ENCODE results near the gene KLHL35. TPM values are rescaled to one million over a fixed set of nuclear protein-coding genes. Genes with fewer than 3 reads are reported as not detected.

KLHL35 gene
- total RNA-seq, 1 experiment from 2014 or later, result 8.4 TPM

DNA sequence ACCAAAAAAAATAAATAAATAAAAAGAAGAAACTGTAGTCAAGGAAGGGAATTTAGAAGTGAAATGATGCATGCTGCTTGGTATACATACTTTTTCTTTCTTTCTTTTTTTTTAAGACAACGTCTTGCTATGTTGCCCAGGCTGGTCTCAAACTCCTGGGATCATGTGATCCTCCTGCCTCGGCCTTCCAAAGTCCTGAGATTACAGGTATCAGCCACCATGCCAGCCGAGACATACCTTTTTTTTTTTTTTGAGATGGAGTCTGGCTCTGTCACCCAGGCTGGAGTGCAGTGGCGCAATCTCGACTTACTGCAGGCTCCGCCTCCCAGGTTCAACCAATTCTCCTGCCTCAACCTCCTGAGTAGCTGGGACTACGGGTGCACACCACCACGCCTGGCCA, 59.8 kb downstream of the KLHL35 start:
- 0 out of 2 replicates have a peak overlapping the region, but pooled peaks have one; percentile 16 for H3K9ac ChIP-seq (ENCODE audit: low read length)
- TF ChIP-seq, protein P1, sequence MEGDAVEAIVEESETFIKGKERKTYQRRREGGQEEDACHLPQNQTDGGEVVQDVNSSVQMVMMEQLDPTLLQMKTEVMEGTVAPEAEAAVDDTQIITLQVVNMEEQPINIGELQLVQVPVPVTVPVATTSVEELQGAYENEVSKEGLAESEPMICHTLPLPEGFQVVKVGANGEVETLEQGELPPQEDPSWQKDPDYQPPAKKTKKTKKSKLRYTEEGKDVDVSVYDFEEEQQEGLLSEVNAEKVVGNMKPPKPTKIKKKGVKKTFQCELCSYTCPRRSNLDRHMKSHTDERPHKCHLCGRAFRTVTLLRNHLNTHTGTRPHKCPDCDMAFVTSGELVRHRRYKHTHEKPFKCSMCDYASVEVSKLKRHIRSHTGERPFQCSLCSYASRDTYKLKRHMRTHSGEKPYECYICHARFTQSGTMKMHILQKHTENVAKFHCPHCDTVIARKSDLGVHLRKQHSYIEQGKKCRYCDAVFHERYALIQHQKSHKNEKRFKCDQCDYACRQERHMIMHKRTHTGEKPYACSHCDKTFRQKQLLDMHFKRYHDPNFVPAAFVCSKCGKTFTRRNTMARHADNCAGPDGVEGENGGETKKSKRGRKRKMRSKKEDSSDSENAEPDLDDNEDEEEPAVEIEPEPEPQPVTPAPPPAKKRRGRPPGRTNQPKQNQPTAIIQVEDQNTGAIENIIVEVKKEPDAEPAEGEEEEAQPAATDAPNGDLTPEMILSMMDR (conservative IDR thresholded peaks at IDR 0.05; ENCODE audit: low read depth, low read length), result no peak
- no peak for TF ChIP-seq EZH2 (IDR thresholded peaks at IDR 0.05; ENCODE audit: low read length, unreplicated experiment)
- no peak for TF ChIP-seq EZH2phosphoT487 (IDR thresholded peaks at IDR 0.05; ENCODE audit: borderline replicate concordance, low read length)
- H3K27me3 ChIP-seq (ENCODE audit: low read length), result no peaks in the 10 kb centered on the region
- H3F3A ChIP-seq (ENCODE audit: low read length, unreplicated experiment), result no peaks in the 10 kb centered on the region
- CTCF ChIA-PET, result no interaction called here
- no peaks in the 10 kb centered on the region for H3K9me3 ChIP-seq (ENCODE audit: low read length)
- BruUV-seq (replicated peaks), result no TSS peak
- H3K4me1 ChIP-seq (ENCODE audit: insufficient read depth, low read length), result peaks cover 25% of the 10 kb centered on the region
- 0 out of 2 replicates have a peak overlapping the region, but pooled peaks have one; percentile 78 for H3K4me2 ChIP-seq (ENCODE audit: low read length)
- no peaks in the 10 kb centered on the region for H3K79me2 ChIP-seq (ENCODE audit: low read length)
- ATAC-seq (no peak), DNase-seq (no peak)
- H3K36me3 ChIP-seq (ENCODE audit: low read depth, low read length), result no peaks in the 10 kb centered on the region
- intact Hi-C loops (cut with micrococcal nuclease), result loop anchor here (2.0 kb wide), 1 partner anchor 20 kb away; no protein-coding TSS in a partner anchor
- POLR2A ChIA-PET (ENCODE audit: unreplicated experiment), result no interaction called here
- H4K20me1 ChIP-seq (ENCODE audit: low read length), result no peaks in the 10 kb centered on the region
- H3K4me3 ChIP-seq (ENCODE audit: low read length), result no peak overlapping the region
- no peak overlapping the region for H2AFZ ChIP-seq (ENCODE audit: low read length)
- H3K9me2 ChIP-seq (replicated peaks; ENCODE audit: low read length), result no peaks in the 10 kb centered on the region
- H3K27ac ChIP-seq (ENCODE audit: low read length), result peak overlapping the region; percentile 77; the same call in 1 of the 2 replicates

Other genes with a start within 250 kb of the KLHL35 start
- not detected in 2 replicates for gene TPBGL, start 192.4 kb downstream of the KLHL35 start, total RNA-seq (2014; rRNA removed)
- 15.7 and 19.1 TPM in 2 replicates for gene ARRB1, start 81.5 kb downstream of the KLHL35 start, total RNA-seq (2014; rRNA removed)
- gene RPS3, start 33.7 kb downstream of the KLHL35 start, total RNA-seq (2014; rRNA removed), result 1,739 and 2,018 TPM in 2 replicates
- gene GDPD5, start 92.7 kb upstream of the KLHL35 start, total RNA-seq (2014; rRNA removed), result 21.4 and 31.1 TPM in 2 replicates
- gene SERPINH1, start 129.1 kb upstream of the KLHL35 start, total RNA-seq (2014; rRNA removed), result 117 and 121 TPM in 2 replicates
- 0.47 and 1.3 TPM in 2 replicates for gene MAP6, start 235.8 kb upstream of the KLHL35 start, total RNA-seq (2014; rRNA removed)